ENCODE data around the gene CDC37L1. TPM values are rescaled to one million over a fixed set of nuclear protein-coding genes. Genes with fewer than 3 reads are reported as not detected.

The CDC37L1 gene
- total RNA-seq, 4 donors from 2014 or later: 12.0 to 28.7 (median 20.0) TPM

GRCh38 chr9:4689687-4690104 is 10.3 kb downstream of the CDC37L1 start:
- H3K4me1 ChIP-seq: peaks cover 0 to 12% (median 0%) of the 10 kb centered on the region in 4 donors
- WGBS, 2 donors (ENCODE audit: low coverage in 1 of 2): 69 to 90% methylated on average over 1 of the region's 1 CpG
- intact Hi-C loops (cut with DNase I; ENCODE audit: low total_unique reads) (no loop called here), in situ Hi-C loops (cut with MboI; ENCODE audit: low pct_ligation_motif_present in 1 of 4, low pct_unique_long_range_greater_than_20kb in 1 of 4, low sequenced_read_pairs in 3 of 4) (loop anchor here in 1 of 4 donors (25.0 kb wide), 1 partner anchor 1323 kb away; the partner anchor contains the start of gene RANBP6)
- no peak overlapping the region for H3K4me3 ChIP-seq
- H3K36me3 ChIP-seq: peaks cover 0 to 30% (median 2%) of the 10 kb centered on the region in 4 donors
- H3K9me3 ChIP-seq: no peaks in the 10 kb centered on the region
- no peaks in the 10 kb centered on the region for H3K27me3 ChIP-seq
- no peak for TF ChIP-seq POLR2A (IDR thresholded peaks at IDR 0.05)
- no peak for TF ChIP-seq EP300 (IDR thresholded peaks at IDR 0.05; ENCODE audit: low read depth)
- no peak for TF ChIP-seq POLR2AphosphoS5 (IDR thresholded peaks at IDR 0.05)
- no peak for DNase-seq
- no peak overlapping the region for H3K27ac ChIP-seq

- Histone ChIP-seq H3K27me3 (no peaks in the 10 kb centered on the region), H3K4me3 (no peak overlapping the region), H3K27ac (no peak overlapping the region), H3K9me3 (no peaks in the 10 kb centered on the region), H3K4me1 (peaks cover 0 to 9% (median 0%) of the 10 kb centered on the region in 4 donors), H3K36me3 (peaks cover 0 to 27% (median 2%) of the 10 kb centered on the region in 4 donors)
- intact Hi-C loops (cut with DNase I; ENCODE audit: low total_unique reads): no loop called here
- TF ChIP-seq POLR2AphosphoS5 (IDR thresholded peaks at IDR 0.05) (no peak), POLR2A (IDR thresholded peaks at IDR 0.05) (no peak), EP300 (IDR thresholded peaks at IDR 0.05; ENCODE audit: low read depth) (no peak), CTCF (IDR thresholded peaks at IDR 0.05) (no peak)
- 81 to 100% methylated on average over 2 to 4 of the region's 4 CpGs for WGBS, 2 donors (ENCODE audit: low coverage in 1 of 2)
- DNase-seq: no peak
- in situ Hi-C loops (cut with MboI; ENCODE audit: low pct_ligation_motif_present in 1 of 4, low pct_unique_long_range_greater_than_20kb in 1 of 4, low sequenced_read_pairs in 3 of 4): loop anchor here in 1 of 4 donors (25.0 kb wide), 1 partner anchor 1322 kb away; the partner anchor contains the start of gene RANBP6
Observed at GRCh38 chr9:4690144-4690543, 10.8 kb downstream of the CDC37L1 start.

- H3K4me3 ChIP-seq: no peak overlapping the region
- no peaks in the 10 kb centered on the region for H3K27me3 ChIP-seq
- no peak for TF ChIP-seq POLR2A (IDR thresholded peaks at IDR 0.05)
- DNase-seq: no peak
- WGBS, 2 donors (ENCODE audit: low coverage in 1 of 2): 79 to 82% methylated on average over 3 of the region's 3 CpGs
- intact Hi-C loops (cut with DNase I; ENCODE audit: low total_unique reads): no loop called here
- in situ Hi-C loops (cut with MboI; ENCODE audit: low pct_ligation_motif_present in 1 of 4, low pct_unique_long_range_greater_than_20kb in 1 of 4, low sequenced_read_pairs in 3 of 4): loop anchor here in 1 of 4 donors (25.0 kb wide), 1 partner anchor 1321 kb away; the partner anchor contains the start of gene RANBP6
- peaks cover 0 to 6% (median 0%) of the 10 kb centered on the region in 4 donors for H3K4me1 ChIP-seq
- no peak overlapping the region for H3K27ac ChIP-seq
- peaks cover 0 to 16% (median 2%) of the 10 kb centered on the region in 4 donors for H3K36me3 ChIP-seq
- H3K9me3 ChIP-seq: no peaks in the 10 kb centered on the region
Observed at GRCh38 chr9:4691795-4692194, 12.4 kb downstream of the CDC37L1 start.

- TF ChIP-seq EP300 (IDR thresholded peaks at IDR 0.05; ENCODE audit: low read depth) (no peak), POLR2A (IDR thresholded peaks at IDR 0.05) (no peak), POLR2AphosphoS5 (IDR thresholded peaks at IDR 0.05) (no peak), CTCF (IDR thresholded peaks at IDR 0.05) (no peak)
- intact Hi-C loops (cut with DNase I; ENCODE audit: low total_unique reads): no loop called here
Observed at GRCh38 chr9:4700091-4700490, 20.7 kb downstream of the CDC37L1 start.

GRCh38 chr9:4700932-4701331 is 21.6 kb downstream of the CDC37L1 start:
- Histone ChIP-seq H3K9me3 (no peaks in the 10 kb centered on the region), H3K4me1 (no peaks in the 10 kb centered on the region), H3K36me3 (peaks cover 0 to 61% (median 13%) of the 10 kb centered on the region in 4 donors), H3K4me3 (no peak overlapping the region), H3K27me3 (no peaks in the 10 kb centered on the region), H3K27ac (no peak overlapping the region)
- 75 to 76% methylated on average over 2 of the region's 2 CpGs for WGBS, 2 donors (ENCODE audit: low coverage in 1 of 2)
- in situ Hi-C loops (cut with MboI; ENCODE audit: low pct_ligation_motif_present in 1 of 4, low pct_unique_long_range_greater_than_20kb in 1 of 4, low sequenced_read_pairs in 3 of 4) (no loop called here), intact Hi-C loops (cut with DNase I; ENCODE audit: low total_unique reads) (no loop called here)
- no peak for DNase-seq
- TF ChIP-seq POLR2A (IDR thresholded peaks at IDR 0.05): no peak

More at GRCh38 chr9:4700091-4700490, 20.7 kb downstream of the CDC37L1 start:
- no peaks in the 10 kb centered on the region for H3K27me3 ChIP-seq
- in situ Hi-C loops (cut with MboI; ENCODE audit: low pct_ligation_motif_present in 1 of 4, low pct_unique_long_range_greater_than_20kb in 1 of 4, low sequenced_read_pairs in 3 of 4): no loop called here
- DNase-seq: no peak
- no peak overlapping the region for H3K4me3 ChIP-seq
- no peaks in the 10 kb centered on the region for H3K9me3 ChIP-seq
- no peak overlapping the region for H3K27ac ChIP-seq
- WGBS, 2 donors (ENCODE audit: low coverage in 1 of 2): 81 to 90% methylated on average over 3 of the region's 3 CpGs
- H3K4me1 ChIP-seq: no peaks in the 10 kb centered on the region
- peaks cover 0 to 53% (median 13%) of the 10 kb centered on the region in 4 donors for H3K36me3 ChIP-seq

Data from transverse colon (tissue), 4 donors.